Fibroblast of lung (primary cell): ENCODE measurements around the gene MAML2. TPM values are rescaled to one million over a fixed set of nuclear protein-coding genes. Genes with fewer than 3 reads are reported as not detected.

Experiments used
- DNase-seq, 2 donors: peaks; one replicate each; pipeline versions ENCODE4 v3.0.0 to v3.0.0-alpha.2; 2010; ENCODE audit warnings: low read depth in 2 of 2
- H2AFZ ChIP-seq: 2 replicates; pipeline ENCODE4 v1.5.1; 2012; ENCODE audit warnings: low read length, control low read depth, inconsistent platforms
- H3K27ac ChIP-seq: 2 replicates; pipeline ENCODE4 v1.5.1; 2011; ENCODE audit warnings: low read length, control low read depth; ENCODE audit not compliant: insufficient read depth
- H3K27me3 ChIP-seq: 2 replicates; pipeline ENCODE4 v1.5.1; 2011; ENCODE audit warnings: mild to moderate bottlenecking, low read length; ENCODE audit not compliant: control insufficient read depth, insufficient read depth
- H3K36me3 ChIP-seq: 2 replicates; pipeline ENCODE4 v1.5.1; 2011; ENCODE audit warnings: low read length; ENCODE audit not compliant: control insufficient read depth, insufficient read depth
- H3K4me1 ChIP-seq: 2 replicates; pipeline ENCODE4 v1.5.1; 2011; ENCODE audit warnings: low read length; ENCODE audit not compliant: control insufficient read depth, insufficient read depth; ENCODE audit errors: extremely low read depth
- H3K4me2 ChIP-seq: 2 replicates; pipeline ENCODE4 v1.5.1; 2011; ENCODE audit warnings: low read length, control low read depth; ENCODE audit not compliant: insufficient read depth; ENCODE audit errors: extremely low read depth
- H3K4me3 ChIP-seq, 4 experiments: fragments of 200-600 bp in 1 of 4; sonication (generic) in 1 of 4; replicated peaks in 1 of 4; 2 replicates each; pipeline ENCODE4 v1.5.1; 2011 to 2016; ENCODE audit warnings: low read length in 4 of 4, low read depth in 3 of 4, mild to moderate bottlenecking in 3 of 4, control low read depth in 2 of 4, inconsistent platforms in 1 of 4, mixed read lengths in 1 of 4; ENCODE audit not compliant: insufficient read depth in 1 of 4; ENCODE audit errors: control extremely low read depth in 1 of 4
- H3K79me2 ChIP-seq: 2 replicates; pipeline ENCODE4 v1.5.1; 2012; ENCODE audit warnings: mild to moderate bottlenecking, low read length, inconsistent platforms; ENCODE audit not compliant: control insufficient read depth, insufficient read depth
- H3K9ac ChIP-seq: 2 replicates; pipeline ENCODE4 v1.5.1; 2011; ENCODE audit warnings: mild to moderate bottlenecking, low read length, control low read depth; ENCODE audit not compliant: insufficient read depth
- H3K9me3 ChIP-seq: 2 replicates; pipeline ENCODE4 v1.5.1; 2012; ENCODE audit warnings: low read depth, low read length; ENCODE audit not compliant: control insufficient read depth, insufficient read depth
- H4K20me1 ChIP-seq: 2 replicates; pipeline ENCODE4 v1.5.1; 2011; ENCODE audit warnings: low read length; ENCODE audit not compliant: control insufficient read depth, insufficient read depth; ENCODE audit errors: extremely low read depth
- CTCF ChIP-seq, 2 donors: IDR thresholded peaks in 1 of 2; conservative IDR thresholded peaks in 1 of 2; 1 replicate in 1 of 2; 2 replicates in 1 of 2; pipeline ENCODE4 v1.5.1; 2011 to 2012; ENCODE audit warnings: low read length in 2 of 2, control low read depth in 1 of 2, inconsistent platforms in 1 of 2, low read depth in 1 of 2, mild to moderate bottlenecking in 1 of 2
- EZH2 ChIP-seq: IDR thresholded peaks from 2 replicates; pipeline ENCODE4 v1.5.1; 2012; ENCODE audit warnings: low read length, control low read depth, mild to moderate bottlenecking; ENCODE audit errors: missing control alignments
- polyA plus RNA-seq, 2 donors: library from polyadenylated mRNA; depleted of rRNA in 1 of 2; stranded (reverse) in 1 of 2; unstranded in 1 of 2; fragments of >200 nt; gene quantifications; 2 replicates each; pipeline ENCODE4 v1.2.1, GENCODE V29; 2011 to 2012; ENCODE audit warnings: missing spikeins in 1 of 2
- total RNA-seq: library from RNA; depleted of rRNA; stranded (reverse); fragments of >200 nt; gene quantifications from 2 replicates; pipeline ENCODE4 v1.2.1, GENCODE V29; 2014

Gene MAML2
- total and polyA plus RNA-seq, 2 donors (not counting 1 experiment from before 2014, with no cell fraction given), result 13.0 to 19.0 TPM

- Histone ChIP-seq H4K20me1 (no peaks in the 10 kb centered on the region), H3K36me3 (no peaks in the 10 kb centered on the region), H3K9ac (no peak overlapping the region), H3K27me3 (no peaks in the 10 kb centered on the region), H3K79me2 (peaks cover 25% of the 10 kb centered on the region), H3K27ac (no peak overlapping the region), H3K4me1 (no peaks in the 10 kb centered on the region), H3K4me2 (no peak overlapping the region), H3K4me3 (no peak overlapping the region), H3K9me3 (no peaks in the 10 kb centered on the region), H2AFZ (no peak overlapping the region)
- DNase-seq, result no peak
- TF ChIP-seq EZH2, result no peak
- no peak for TF ChIP-seq CTCF (conservative IDR thresholded peaks at IDR 0.05 in 1 of 2, IDR thresholded peaks at IDR 0.05 in 1 of 2; ENCODE audit: low read depth in 1 of 2, low read length in 2 of 2)
These were observed 41.2 kb upstream of the MAML2 start for GRCh38 chr11:96384156-96384555.

- no peak overlapping the region for H3K4me3 ChIP-seq
- H3K27ac ChIP-seq, result no peak overlapping the region
- no peaks in the 10 kb centered on the region for H3K9me3 ChIP-seq
- H3K9ac ChIP-seq, result no peak overlapping the region
- H3K4me2 ChIP-seq, result no peak overlapping the region
- TF ChIP-seq CTCF (conservative IDR thresholded peaks at IDR 0.05 in 1 of 2, IDR thresholded peaks at IDR 0.05 in 1 of 2; ENCODE audit: low read depth in 1 of 2, low read length in 2 of 2) (no peak), EZH2 (no peak)
- no peaks in the 10 kb centered on the region for H3K79me2 ChIP-seq
- H3K27me3 ChIP-seq, result no peaks in the 10 kb centered on the region
- H3K4me1 ChIP-seq, result no peaks in the 10 kb centered on the region
- no peak overlapping the region for H2AFZ ChIP-seq
- H3K36me3 ChIP-seq, result no peaks in the 10 kb centered on the region
- no peak for DNase-seq
- H4K20me1 ChIP-seq, result no peaks in the 10 kb centered on the region
These were observed 33.8 kb upstream of the MAML2 start for GRCh38 chr11:96376796-96377195.

- Histone ChIP-seq H3K36me3 (no peaks in the 10 kb centered on the region), H3K4me3 (no peak overlapping the region), H3K27me3 (no peaks in the 10 kb centered on the region), H3K79me2 (no peaks in the 10 kb centered on the region), H4K20me1 (no peaks in the 10 kb centered on the region), H2AFZ (no peak overlapping the region), H3K9ac (no peak overlapping the region), H3K4me1 (no peaks in the 10 kb centered on the region), H3K27ac (no peak overlapping the region), H3K9me3 (no peaks in the 10 kb centered on the region), H3K4me2 (no peak overlapping the region)
- TF ChIP-seq CTCF (conservative IDR thresholded peaks at IDR 0.05 in 1 of 2, IDR thresholded peaks at IDR 0.05 in 1 of 2; ENCODE audit: low read depth in 1 of 2, low read length in 2 of 2), result no peak
- no peak for TF ChIP-seq EZH2
- no peak for DNase-seq
These were observed 30.8 kb upstream of the MAML2 start for GRCh38 chr11:96373826-96374225.
